SK-N-MC (cell line): ENCODE results near the gene OR7G1.

Source experiments
- DNase-seq: peaks from one replicate; pipeline ENCODE4 v3.0.0-alpha.2; 2011; ENCODE audit warnings: low read depth, low spot score
- H3K27ac ChIP-seq: fragments of 200-600 bp; sonication (generic); 2 replicates; pipeline ENCODE4 v1.5.1; 2016; ENCODE audit warnings: mixed run types
- H3K36me3 ChIP-seq: fragments of 200-600 bp; sonication (generic); 2 replicates; pipeline ENCODE4 v1.6.1; 2017; ENCODE audit warnings: antibody characterized with exemption, low read length, mixed read lengths; ENCODE audit not compliant: insufficient read depth
- H3K4me3 ChIP-seq: fragments of 200-600 bp; sonication (generic); 2 replicates; pipeline ENCODE4 v1.5.1; 2016
- H3K9ac ChIP-seq: fragments of 200-600 bp; sonication (generic); 2 replicates; pipeline ENCODE4 v1.8.0; 2017; ENCODE audit warnings: mixed run types, mixed read lengths; ENCODE audit not compliant: insufficient read length
- H3K9me3 ChIP-seq: fragments of 200-600 bp; sonication (generic); 2 replicates; pipeline ENCODE4 v1.6.1; 2017; ENCODE audit warnings: low read depth, mild to moderate bottlenecking, antibody characterized with exemption, low read length, moderate library complexity, mixed read lengths
- EZH2 ChIP-seq: fragments of 200-600 bp; sonication (generic); IDR thresholded peaks from one replicate; pipeline ENCODE4 v1.6.1; 2017; ENCODE audit warnings: antibody characterized with exemption
- FOXP2 ChIP-seq: optimal IDR thresholded peaks from 2 replicates; pipeline ENCODE3; 2011; ENCODE audit warnings: mild to moderate bottlenecking, moderate library complexity; ENCODE audit not compliant: insufficient read depth; ENCODE audit errors: extremely low read length, control extremely low read depth
- POLR2AphosphoS5 ChIP-seq: IDR thresholded peaks from 2 replicates; pipeline ENCODE4 v1.6.1; 2012; ENCODE audit warnings: mild to moderate bottlenecking, low read depth, low read length, borderline replicate concordance

The OR7G1 gene

GRCh38 chr19:9148697-9149096 is 33.1 kb upstream of the OR7G1 start:
- no peak overlapping the region for H3K9ac ChIP-seq
- peaks cover 34% of the 10 kb centered on the region for H3K9me3 ChIP-seq
- no peak for DNase-seq
- TF ChIP-seq FOXP2 (no peak), EZH2 (no peak), POLR2AphosphoS5 (no peak)
- H3K27ac ChIP-seq: no peak overlapping the region
- peaks cover 87% of the 10 kb centered on the region for H3K36me3 ChIP-seq
- no peak overlapping the region for H3K4me3 ChIP-seq

GRCh38 chr19:9146882-9147281 is 31.3 kb upstream of the OR7G1 start:
- DNase-seq: no peak
- H3K9me3 ChIP-seq: peaks cover 34% of the 10 kb centered on the region
- H3K9ac ChIP-seq: no peak overlapping the region
- no peak overlapping the region for H3K4me3 ChIP-seq
- peaks cover 81% of the 10 kb centered on the region for H3K36me3 ChIP-seq
- H3K27ac ChIP-seq: no peak overlapping the region
- no peak for TF ChIP-seq POLR2AphosphoS5
- no peak for TF ChIP-seq EZH2
- no peak for TF ChIP-seq FOXP2

GRCh38 chr19:9144920-9145319 is 29.4 kb upstream of the OR7G1 start:
- TF ChIP-seq EZH2: no peak
- no peak for TF ChIP-seq POLR2AphosphoS5
- TF ChIP-seq FOXP2: no peak
- Histone ChIP-seq H3K27ac (no peak overlapping the region), H3K9ac (no peak overlapping the region), H3K36me3 (peaks cover 71% of the 10 kb centered on the region), H3K9me3 (peaks cover 37% of the 10 kb centered on the region), H3K4me3 (no peak overlapping the region)
- DNase-seq: no peak

- H3K9ac ChIP-seq: peak within 1 kb of the TSS; percentile 94
- peak within 1 kb of the TSS; percentile 89 for H3K4me3 ChIP-seq
- DNase-seq: peak; percentile 51
- TF ChIP-seq FOXP2 (no peak), POLR2AphosphoS5 (peak; percentile 94)
- H3K9me3 ChIP-seq: peaks cover 16% of the 10 kb centered on the region; the same call in 1 of the 2 replicates
- no peak within 1 kb of the TSS; the same call in 1 of the 2 replicates for H3K27ac ChIP-seq
- peaks cover 33% of the 10 kb centered on the region for H3K36me3 ChIP-seq
Measured at GRCh38 chr19:9140159-9140874, 24.8 kb upstream of the OR7G1 start, which contains the start of gene ZNF317. Gene ZNF317, plus strand, starts transcription at chr19:9140397. Its CDS starts 15,620 bp downstream, at chr19:9156017.

- peak overlapping the region; percentile 89 for H3K4me3 ChIP-seq
- no peak for DNase-seq
- no peak for TF ChIP-seq FOXP2
Measured at GRCh38 chr19:9139609-9140158, 24.1 kb upstream of the OR7G1 start.

GRCh38 chr19:9132422-9132821 is 16.9 kb upstream of the OR7G1 start:
- Histone ChIP-seq H3K9ac (no peak overlapping the region), H3K36me3 (no peaks in the 10 kb centered on the region), H3K27ac (no peak overlapping the region), H3K9me3 (no peaks in the 10 kb centered on the region), H3K4me3 (no peak overlapping the region)
- DNase-seq: no peak
- no peak for TF ChIP-seq POLR2AphosphoS5
- no peak for TF ChIP-seq FOXP2
- TF ChIP-seq EZH2: no peak

More at GRCh38 chr19:9139609-9140158, 24.1 kb upstream of the OR7G1 start:
- H3K9me3 ChIP-seq: peaks cover 13% of the 10 kb centered on the region; the same call in 1 of the 2 replicates
- H3K27ac ChIP-seq: no peak overlapping the region
- H3K36me3 ChIP-seq: peaks cover 27% of the 10 kb centered on the region
- H3K9ac ChIP-seq: peak overlapping the region; percentile 94

- no peak overlapping the region for H3K27ac ChIP-seq
- no peaks in the 10 kb centered on the region for H3K36me3 ChIP-seq
- no peaks in the 10 kb centered on the region for H3K9me3 ChIP-seq
- no peak overlapping the region for H3K4me3 ChIP-seq
- DNase-seq: no peak
- TF ChIP-seq POLR2AphosphoS5: no peak
- no peak overlapping the region for H3K9ac ChIP-seq
Measured at GRCh38 chr19:9130965-9131364, 15.4 kb upstream of the OR7G1 start.

GRCh38 chr19:9128171-9128570 is 12.6 kb upstream of the OR7G1 start:
- H3K27ac ChIP-seq: no peak overlapping the region
- no peak for TF ChIP-seq POLR2AphosphoS5
- no peaks in the 10 kb centered on the region for H3K9me3 ChIP-seq
- no peak overlapping the region for H3K4me3 ChIP-seq
- DNase-seq: no peak
- no peak overlapping the region for H3K9ac ChIP-seq
- no peaks in the 10 kb centered on the region for H3K36me3 ChIP-seq

GRCh38 chr19:9126900-9127405 is 11.4 kb upstream of the OR7G1 start, which contains the start of gene OR7G3:
Gene OR7G3, minus strand, starts transcription at chr19:9126950. Its CDS starts 0 bp downstream, at chr19:9126950.
- DNase-seq: no peak
- no peak for TF ChIP-seq FOXP2
- TF ChIP-seq POLR2AphosphoS5: no peak
- no peak for TF ChIP-seq EZH2
- H3K36me3 ChIP-seq: no peaks in the 10 kb centered on the region
- H3K9me3 ChIP-seq: no peaks in the 10 kb centered on the region
- no peak within 1 kb of the TSS for H3K9ac ChIP-seq
- H3K4me3 ChIP-seq: no peak within 1 kb of the TSS
- H3K27ac ChIP-seq: no peak within 1 kb of the TSS
